T-helper 1 cell treated with Interleukin-12 subunit alpha and Interleukin-12 subunit beta and Interleukin-4 antibody, amounts not matched to agents 30 ng/mL and 1 ng/mL, for 36 hours (primary cell): ENCODE measurements around the gene SNAPC2. TPM values are rescaled to one million over a fixed set of nuclear protein-coding genes. Genes with fewer than 3 reads are reported as not detected.

Source experiments
- intact Hi-C: fragments of 100-400 bp; cut with micrococcal nuclease; formaldehyde crosslinking; loops from one replicate; pipeline ENCODE4 v1.15.1; 2024
- total RNA-seq: library from RNA; stranded (reverse); gene quantifications from 2 replicates; pipeline ENCODE4 v1.2.3, GENCODE V29; 2022

Gene SNAPC2, protein sequence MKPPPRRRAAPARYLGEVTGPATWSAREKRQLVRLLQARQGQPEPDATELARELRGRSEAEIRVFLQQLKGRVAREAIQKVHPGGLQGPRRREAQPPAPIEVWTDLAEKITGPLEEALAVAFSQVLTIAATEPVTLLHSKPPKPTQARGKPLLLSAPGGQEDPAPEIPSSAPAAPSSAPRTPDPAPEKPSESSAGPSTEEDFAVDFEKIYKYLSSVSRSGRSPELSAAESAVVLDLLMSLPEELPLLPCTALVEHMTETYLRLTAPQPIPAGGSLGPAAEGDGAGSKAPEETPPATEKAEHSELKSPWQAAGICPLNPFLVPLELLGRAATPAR
- 22.5 and 28.5 TPM in 2 replicates for total RNA-seq

DNA sequence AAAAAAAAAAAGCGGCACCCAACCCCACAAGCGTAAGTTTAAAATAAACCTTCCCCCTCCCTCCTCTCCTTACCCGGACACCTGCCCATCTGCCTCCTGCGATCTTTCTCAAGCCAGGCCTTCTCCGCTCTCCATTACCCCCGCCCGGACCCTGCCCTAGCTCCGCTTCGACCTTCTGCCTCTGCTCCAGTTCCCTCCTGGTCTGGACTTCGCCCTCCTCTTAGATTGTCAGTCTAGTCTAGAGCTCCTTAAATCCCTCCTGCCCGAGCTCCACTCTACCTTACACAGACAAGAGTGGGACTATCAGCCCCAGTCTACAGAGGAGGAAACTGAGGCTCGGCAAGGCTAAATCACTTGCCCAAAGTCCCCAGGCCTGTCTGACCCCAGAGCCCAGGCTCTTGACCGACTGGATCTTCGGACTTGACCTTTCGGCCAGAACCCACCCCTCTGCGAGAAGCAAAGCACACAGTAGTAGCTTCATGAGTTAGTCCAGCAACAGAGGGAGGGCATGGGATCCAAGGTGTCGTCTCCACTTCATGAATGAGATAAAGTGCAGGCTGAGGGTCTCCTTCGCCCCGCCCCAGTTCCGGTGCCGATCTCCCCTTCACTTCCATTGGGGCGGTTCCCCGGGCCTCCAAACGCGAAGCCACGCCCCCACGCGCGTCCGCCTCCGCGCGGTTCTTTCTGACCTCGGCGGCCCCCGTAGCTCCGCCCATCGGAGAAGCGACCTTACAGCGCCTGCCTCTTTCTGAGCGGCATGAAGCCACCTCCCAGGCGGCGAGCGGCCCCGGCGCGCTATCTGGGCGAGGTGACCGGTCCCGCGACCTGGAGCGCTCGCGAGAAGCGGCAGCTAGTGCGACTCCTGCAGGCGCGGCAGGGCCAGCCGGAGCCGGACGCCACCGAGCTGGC is at the start of gene SNAPC2:
Gene SNAPC2, plus strand, starts transcription at position 729 of the 909 bp plus-strand sequence. Its CDS starts 29 bp downstream, at position 758.
- intact Hi-C loops, result loop anchor here (1.0 to 10.0 kb wide), 18 partner anchors 17 to 1873 kb away; partner anchors contain the start of genes ALKBH7, ELAVL1, MAP2K7 and MARCHF2

DNA sequence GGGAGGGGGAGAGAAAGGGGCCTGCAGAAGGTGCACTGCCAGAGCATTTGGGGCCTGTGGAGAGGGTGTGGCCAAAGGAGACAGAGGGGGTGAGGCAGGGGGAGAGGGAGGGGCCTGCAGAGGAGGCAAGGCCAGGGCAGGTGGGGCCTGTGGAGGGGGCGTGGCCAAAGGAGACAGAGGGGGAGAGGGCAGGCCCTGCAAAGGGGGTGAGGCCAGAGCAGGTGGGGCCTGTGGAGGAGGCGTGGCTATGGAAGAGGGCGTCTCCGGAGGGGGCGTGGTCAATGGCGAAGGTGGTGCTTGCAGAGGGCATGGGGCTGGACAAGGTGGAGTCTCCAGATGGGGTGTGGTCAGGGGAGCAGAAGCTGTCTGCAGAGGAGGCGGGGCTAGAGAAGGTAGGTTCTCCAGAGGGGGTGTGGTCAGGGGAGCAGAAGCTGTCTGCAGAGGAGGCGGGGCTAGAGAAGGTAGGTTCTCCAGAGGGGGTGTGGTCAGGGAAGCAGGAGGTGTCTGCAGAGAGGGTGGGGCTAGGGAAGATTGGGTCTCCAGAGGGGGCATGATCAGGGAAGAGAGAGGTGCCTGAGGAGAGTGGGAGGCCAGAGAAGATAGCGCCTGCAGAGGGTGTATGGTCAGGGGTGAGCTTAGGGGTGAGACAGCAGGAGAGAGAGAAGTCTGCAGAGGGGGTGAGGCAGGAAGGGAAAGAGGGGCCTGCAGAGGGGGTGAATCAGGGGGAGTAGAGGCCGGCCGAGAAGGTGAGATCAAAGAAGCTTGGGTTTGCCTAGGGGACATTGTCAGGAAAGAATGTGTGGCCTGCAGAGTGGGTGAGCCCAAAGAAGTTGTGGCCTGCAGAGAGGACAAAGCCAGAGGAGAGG is 49.3 kb upstream of the SNAPC2 start:
- intact Hi-C loops, result loop anchor here (1.0 kb wide), 1 partner anchor 9 kb away; no protein-coding TSS in a partner anchor

DNA sequence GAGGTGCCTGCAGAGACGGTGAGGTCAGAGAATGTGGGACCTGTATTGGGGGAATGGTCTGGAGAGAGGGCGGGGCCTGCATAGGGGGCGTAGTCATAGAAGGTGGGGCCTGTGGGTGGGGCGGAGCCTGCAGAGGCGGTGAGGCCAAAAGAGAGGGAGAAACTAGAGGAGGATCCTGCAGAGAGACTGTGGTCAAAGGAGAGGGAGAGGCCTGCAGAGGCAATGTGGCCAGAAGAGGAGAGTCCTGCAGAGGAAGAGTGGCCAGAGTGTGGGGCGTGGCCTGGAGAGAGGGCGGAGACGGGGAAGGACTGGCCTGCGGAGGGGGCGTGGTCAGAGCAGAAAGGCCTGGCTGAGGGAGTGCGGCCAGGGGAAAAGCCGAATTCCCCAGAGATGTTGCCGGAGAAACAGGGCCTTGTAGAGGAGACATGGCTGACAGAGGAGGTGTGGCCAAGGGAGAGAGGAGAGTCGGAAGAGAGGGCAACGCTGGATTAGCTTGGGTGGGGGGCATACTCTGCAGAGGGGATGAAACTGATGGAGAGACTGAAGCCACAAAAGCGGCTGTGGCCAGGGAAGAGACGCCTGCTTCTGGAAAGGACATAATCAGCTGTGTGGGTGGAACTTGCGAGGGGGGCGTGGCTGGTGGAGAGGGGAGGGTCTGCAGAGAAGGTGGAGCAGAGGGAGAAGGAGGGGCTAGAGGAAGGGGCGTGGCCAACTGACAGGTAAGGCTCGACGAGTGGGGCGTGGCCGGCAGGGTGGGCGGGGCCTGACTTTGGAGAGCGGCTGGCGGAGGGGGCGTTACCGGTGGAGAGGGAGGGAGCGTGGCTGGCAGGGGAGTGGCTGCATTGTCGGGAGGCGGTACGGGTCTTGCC is 48.5 kb upstream of the SNAPC2 start:
- intact Hi-C loops, result loop anchor here (1.0 kb wide), 1 partner anchor 9 kb away; no protein-coding TSS in a partner anchor

DNA sequence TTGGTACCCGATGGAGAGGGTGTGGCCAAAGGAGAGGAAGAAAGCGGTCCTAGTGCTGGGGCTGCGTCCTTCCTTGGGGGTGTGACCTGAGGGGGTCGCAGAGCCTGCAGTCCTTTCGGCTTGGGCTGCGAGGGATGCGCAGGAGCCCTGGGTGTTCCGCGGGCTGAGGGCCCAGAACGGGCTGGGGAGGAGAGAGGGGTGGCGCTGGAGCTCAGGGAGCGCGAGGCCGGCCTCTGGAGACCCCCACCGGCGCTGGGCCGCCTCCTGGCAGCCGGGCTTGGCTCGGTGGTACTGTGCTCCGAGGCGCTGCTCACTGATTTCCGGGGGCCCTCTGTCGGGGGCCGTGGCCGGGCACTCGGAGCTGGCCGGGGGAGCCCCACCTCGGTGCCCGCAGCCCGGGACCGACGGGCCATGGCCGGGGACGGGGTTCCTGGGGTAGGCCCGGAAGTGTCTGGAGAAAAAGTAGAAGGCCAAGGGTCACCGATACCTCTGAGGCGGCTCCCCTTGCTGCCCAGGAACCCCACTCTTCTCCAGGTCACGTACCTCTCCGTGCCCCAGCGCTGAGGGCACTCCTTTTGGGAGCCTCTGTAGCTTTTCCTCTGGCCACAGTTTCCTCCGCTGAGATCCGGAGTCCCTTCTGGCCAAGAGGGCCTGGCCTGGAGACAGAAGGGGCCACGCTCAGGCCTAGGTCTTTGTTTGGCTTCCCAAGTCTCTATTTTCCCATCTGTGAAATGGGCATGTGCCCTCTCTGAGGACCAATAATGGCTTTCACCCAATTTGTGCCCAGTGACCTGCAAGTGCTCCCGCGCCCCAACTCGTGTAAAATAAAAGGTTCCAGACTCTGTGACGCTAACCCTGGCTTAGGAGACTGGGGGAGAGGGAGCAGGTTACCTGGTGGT is 47.6 kb upstream of the SNAPC2 start:
- intact Hi-C loops, result no loop called here

DNA sequence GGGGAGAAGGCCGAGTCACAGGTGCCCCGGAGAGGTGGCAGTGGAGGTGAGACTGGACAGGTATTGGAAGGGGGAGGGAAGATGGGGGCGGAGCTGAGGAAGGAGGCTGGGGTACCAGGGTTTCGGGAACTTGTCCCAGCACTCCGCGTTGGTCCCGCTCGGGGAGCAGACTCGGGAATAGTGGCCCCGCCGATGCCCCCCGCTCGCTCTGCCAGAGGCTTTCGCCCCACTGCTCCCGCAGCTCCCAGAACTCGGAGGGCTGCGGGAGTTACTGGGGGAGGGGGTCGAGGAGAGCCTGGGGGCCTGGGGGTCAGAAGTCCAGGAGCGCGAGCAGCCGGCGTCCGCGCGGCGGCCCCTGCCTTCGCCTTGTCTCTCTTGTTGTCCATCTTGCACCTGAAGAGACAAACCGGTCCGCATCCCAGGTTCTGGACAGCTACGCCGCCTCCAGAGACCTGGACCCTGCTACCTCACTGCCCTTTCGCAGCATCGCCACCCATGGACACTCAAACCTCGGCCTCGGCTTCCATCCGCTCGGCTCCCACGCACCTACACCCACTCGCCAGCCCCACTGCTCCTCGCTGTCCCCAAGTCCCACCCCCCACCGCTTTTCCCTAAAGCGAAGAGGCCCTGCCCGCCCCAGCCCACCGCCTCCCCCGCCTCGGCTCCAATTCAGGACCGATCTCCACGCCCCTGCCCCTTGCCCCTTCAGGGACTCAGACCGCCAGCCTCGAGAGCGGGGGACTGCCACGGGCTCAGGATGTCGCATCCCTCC is 46.6 kb upstream of the SNAPC2 start:
- intact Hi-C loops, result no loop called here

DNA sequence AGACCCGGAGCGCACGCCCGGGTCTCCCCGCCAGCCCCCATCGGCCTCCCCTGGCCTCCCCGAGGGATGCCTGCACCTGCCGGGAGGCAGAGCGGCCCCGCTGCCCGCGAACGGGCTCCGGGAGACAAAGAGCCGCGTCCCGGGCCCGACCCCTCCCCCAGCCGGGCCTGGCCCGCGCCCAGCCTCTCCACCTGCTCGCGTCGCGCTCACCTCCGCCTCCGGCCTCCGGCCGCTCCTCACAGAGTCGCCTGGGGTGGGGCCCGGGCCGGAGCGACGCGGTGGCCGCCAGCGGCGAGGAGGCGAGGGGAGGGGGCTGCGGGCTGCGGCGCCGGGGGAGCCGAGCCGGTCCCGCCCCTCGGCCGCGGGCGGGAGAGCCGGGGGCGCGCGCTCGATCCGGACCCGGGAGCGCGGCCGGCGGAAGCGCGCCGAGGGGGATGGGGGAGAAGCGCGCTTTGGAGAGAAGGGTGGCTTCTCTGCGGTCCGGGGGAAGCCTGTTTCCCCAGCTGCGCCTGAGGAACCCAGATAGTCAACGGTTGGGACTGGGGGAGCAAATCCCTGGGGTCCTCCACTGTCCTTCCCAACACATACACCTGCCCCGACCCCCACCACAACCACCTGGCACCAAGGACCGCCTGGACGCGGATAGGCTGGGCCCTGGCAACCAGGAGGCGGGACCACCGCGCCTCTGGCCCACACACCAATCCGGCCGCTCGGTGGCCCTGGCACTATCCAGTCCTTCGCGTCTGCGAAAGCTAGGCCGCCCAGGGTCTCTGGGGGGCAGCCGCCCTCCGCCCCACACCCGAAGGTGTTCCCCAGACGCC is 45.9 kb upstream of the SNAPC2 start, which contains the start of gene PRR36:
Gene PRR36, minus strand, starts transcription at position 315 of the 821 bp plus-strand sequence. CDS start 701 bp downstream, outside the sequence.
- intact Hi-C loops, result no loop called here

DNA sequence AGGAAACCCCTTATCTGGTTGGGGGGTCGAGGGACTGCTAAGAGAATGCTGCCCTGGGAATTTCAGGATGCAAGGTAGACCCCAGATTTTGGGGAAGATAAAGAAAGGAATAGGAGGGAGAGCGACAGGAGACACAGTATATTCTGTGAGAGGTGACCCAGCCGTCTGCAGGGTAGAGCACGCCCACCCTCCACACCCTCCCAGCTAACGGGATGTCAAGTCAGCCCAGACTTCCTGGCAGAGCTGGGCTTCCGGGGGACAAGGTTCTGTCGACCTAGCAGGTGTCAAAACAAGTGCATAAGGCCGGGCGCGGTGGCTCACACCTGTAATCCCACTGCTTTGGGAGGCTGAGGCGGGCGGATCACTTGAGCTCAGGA is 45.3 kb upstream of the SNAPC2 start:
- intact Hi-C loops, result no loop called here

DNA sequence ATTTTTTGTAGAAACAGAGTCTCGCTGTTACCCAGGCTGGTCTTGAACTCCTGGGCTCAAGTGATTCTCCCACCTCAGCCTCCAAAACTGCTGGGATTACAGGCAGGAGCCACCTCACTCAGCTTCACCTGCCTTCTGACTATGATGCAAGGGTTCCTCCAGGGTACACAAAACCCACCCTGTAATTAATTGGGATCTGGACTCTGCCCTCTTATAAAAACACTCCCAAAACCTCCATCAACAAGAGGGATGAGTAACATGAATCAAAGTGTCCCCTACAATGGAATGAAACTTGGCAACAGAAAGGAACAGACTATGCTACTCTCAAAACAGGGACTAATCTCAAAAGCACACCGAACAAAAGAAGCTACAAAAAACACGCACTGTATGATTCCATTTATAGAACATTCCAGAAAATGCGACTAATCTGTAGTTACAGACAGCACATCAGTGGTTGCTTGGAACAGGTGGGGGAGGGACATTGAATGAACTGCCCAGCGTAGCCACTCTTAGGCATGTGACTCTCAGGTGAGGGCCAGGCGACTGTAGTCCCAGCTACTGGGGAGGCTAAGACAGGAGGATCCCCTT is 42.8 kb upstream of the SNAPC2 start:
- intact Hi-C loops, result no loop called here

DNA sequence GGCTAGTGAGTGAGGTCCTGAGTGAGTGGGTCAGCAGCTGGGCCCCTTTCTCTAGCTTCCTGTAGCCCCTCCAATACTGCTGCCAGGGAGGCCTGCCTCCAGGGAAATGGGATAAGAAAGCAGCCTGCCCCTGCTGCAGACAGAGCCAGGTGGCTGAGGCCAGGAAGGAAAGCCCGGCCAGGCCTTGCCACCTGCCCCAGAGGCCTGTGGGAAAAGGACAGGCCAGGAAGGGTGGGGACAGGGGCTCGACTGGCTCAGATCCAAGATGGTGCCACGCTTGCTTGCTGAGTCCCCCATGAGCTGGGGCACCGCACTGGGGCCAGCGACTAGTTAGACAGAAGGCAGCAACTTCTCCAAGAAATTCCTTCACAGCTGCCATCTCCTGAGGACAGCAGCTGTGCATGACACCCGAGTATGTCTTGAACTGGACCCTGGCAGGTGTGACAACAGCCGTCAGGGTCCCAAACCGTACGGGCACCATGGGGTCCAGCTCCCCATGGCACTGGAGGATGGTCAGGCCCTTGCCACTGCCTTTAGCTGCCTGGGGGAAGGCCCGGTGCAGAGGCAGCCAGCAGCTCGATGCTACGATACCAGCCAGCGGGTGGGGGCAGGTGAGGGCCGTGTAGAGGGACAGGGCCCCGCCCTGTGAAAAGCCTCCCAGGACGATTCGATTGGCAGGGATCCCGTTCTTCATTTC is 40.9 kb upstream of the SNAPC2 start:
- intact Hi-C loops, result no loop called here

DNA sequence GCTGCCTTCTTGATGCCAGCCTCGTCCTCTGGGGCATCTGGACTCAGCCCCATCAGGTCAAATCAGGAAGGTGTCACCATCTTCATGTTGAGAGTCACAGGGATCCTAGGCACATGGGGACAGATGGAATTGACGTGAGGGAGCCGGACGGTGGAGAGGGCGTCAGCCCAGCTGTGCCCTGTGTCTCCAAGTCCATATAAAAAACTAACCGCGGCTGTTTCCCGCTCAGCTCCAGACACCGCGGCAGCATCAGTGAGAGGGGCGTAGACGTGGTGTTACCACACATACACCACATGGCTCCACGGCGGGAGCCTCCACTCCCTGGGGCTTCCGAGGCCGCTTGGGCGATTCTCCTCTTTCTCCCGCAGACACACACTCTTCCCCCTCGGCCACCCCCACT is 40.3 kb upstream of the SNAPC2 start:
- intact Hi-C loops, result no loop called here

DNA sequence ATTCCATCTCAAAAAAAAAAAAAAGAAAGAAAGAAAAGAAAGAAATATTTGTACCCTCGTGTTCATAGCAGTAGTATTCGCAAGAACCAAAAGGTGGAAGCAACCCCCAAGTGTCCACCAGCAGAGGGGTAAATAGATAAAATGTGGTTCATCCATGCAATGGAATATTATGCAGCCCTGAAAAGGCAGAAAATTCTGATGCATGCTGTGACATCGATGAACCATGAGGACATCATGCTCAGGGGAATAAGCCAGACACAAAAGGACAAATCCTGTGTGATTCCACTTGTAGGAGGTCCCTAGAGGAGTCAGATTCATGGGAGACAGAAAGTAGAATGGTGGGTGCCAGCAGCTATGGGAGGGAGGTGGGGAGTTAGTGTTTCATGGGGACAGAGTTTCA is 38.2 kb upstream of the SNAPC2 start:
- intact Hi-C loops, result no loop called here

DNA sequence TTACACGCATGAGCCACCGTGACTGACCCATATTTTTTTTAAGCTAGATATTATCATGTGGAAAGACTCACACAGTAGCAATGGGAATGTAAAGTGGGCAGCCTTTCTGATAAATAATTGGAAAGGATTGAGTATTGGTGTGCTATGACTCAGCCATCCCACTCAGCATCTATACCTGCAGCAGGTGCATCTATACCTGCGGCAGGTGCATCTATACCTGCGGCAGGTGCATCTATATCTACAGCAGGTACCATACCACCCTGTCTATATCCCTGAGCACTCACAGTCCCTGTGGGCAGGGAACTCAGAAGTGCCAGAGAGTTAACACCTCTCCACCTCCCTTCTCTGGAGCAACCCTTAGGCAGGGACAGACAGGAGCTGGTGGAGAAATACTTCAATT is 37.0 kb upstream of the SNAPC2 start:
- intact Hi-C loops, result no loop called here

DNA sequence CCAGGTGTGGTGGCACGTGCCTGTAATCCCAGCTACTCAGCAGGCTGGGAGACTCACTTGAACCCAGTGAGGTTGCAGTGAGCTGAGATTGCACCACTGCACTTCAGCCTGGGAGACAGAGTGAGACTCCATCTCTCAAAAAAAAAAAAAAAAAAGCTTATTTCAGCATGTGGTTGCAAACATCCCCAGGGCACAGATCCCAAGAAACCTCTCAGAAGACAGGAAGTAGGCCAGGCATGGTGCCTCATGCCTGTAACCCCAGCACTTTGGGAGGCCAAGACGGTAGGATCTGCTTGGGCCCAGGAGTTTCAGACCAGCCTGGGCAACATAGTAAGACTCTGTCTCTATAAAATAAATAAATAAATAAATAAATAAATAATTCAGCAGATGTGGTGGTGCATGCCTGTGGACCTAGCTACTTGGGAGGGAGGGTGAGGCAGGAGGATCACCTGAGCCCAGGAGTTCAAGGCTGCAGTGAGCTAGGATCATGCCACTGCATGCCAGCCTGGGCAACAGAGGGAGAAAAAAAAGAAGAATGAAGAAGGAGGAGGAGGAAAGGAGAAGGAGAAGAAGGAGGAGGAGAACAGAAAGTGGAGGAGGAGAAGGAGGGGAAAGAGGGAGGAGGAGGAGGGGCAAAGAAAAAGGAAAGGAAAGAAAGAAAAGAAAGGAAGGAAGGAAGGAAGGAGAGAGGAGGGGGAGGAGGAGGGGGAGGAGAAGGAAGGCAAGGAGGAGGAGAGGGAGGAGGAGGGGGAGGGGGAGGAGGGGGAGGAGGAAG is 36.2 kb upstream of the SNAPC2 start:
- intact Hi-C loops, result no loop called here

DNA sequence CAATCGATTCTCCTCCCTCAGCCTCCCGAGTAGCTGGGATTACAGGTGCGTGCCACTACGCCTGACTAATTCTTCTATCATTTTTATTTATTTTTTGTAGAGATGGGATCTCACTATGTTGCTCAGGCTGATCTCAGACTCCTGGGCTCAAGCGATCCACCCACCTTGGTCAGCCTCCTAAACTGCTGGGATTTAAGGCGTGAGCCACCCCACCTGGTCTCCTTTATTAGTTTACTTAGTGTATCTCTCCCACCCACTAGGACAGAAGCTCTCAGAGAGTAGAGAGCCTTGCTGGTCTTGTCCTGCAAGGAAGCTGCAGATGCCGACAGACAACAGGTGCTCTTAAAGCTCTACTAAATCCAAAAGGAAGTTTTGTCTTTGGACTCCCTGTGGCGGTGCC is 34.3 kb upstream of the SNAPC2 start:
- intact Hi-C loops, result no loop called here

DNA sequence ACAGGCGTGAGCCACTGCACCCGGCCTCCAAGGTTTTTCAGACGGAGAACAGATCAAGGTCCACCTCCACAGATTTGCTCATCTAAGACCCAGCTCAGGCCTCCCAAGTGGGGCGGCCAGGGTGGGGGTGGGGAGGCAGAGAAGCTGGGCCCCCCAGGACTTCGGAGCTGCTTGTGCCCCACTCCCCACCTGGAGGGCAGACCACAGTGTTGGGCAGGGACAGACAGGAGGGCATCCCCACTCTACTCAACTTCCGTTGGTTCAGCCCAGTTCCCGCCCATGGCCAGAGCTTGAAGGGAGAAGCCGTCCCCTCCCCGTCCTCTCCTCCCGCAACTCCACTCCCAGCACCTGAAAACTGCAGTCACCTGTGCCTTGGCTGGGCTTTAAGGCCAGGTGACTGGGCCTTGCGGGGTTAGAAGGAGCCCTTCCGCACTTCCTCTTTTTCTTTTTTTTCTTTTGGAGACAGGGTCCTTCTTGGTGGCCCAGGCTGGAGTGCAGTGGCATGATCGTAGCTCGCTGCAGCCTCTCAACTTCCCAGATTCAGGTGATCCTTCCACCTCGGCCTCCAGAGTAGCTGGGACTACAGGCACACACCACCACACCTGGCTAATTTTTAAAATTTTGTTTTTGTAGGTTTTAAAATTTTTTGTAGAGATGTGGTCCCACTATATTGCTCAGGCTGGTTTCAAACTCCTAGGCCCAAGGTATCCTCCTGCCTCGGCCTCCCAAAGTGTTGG is 32.6 kb upstream of the SNAPC2 start:
- intact Hi-C loops, result no loop called here
